Sciatic nerve (tissue), 2 donors: ENCODE results near the gene HNRNPF. TPM values are rescaled to one million over a fixed set of nuclear protein-coding genes. Genes with fewer than 3 reads are reported as not detected.
"Not testable (repeated sequence)": the region's sequence is repeated elsewhere in the genome, so short reads cannot be mapped to it uniquely, and the experiment has no call there.

Experiments
- ATAC-seq: fragments of 200-7000 bp; cut with Tn5 transposase; one replicate; pipeline ENCODE4 v1.9.1; 2020; ENCODE audit warnings: mild to moderate bottlenecking, moderate library complexity
- DNase-seq: peaks from one replicate; pipeline ENCODE4 v3.0.0-alpha.2; 2020; ENCODE audit warnings: low spot score
- intact Hi-C: fragments of 100-400 bp; cut with DNase I; formaldehyde crosslinking; loops from one replicate; pipeline ENCODE4 v1.14.2; 2022
- total RNA-seq: library from RNA; stranded (reverse); fragmentation: NEBNext Ultra II Directional; extraction: Animal tissue kit (Norgen Biotek cat#: 25700); gene quantifications from one replicate; pipeline ENCODE4 v1.2.1, GENCODE V29; 2021
- donor health status: DM: no; HTN: no; CAD: no.
- donor health status: DM: no; HTN: no; CAD: no.

Gene HNRNPF, protein sequence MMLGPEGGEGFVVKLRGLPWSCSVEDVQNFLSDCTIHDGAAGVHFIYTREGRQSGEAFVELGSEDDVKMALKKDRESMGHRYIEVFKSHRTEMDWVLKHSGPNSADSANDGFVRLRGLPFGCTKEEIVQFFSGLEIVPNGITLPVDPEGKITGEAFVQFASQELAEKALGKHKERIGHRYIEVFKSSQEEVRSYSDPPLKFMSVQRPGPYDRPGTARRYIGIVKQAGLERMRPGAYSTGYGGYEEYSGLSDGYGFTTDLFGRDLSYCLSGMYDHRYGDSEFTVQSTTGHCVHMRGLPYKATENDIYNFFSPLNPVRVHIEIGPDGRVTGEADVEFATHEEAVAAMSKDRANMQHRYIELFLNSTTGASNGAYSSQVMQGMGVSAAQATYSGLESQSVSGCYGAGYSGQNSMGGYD
- 130 TPM for total RNA-seq

DNA sequence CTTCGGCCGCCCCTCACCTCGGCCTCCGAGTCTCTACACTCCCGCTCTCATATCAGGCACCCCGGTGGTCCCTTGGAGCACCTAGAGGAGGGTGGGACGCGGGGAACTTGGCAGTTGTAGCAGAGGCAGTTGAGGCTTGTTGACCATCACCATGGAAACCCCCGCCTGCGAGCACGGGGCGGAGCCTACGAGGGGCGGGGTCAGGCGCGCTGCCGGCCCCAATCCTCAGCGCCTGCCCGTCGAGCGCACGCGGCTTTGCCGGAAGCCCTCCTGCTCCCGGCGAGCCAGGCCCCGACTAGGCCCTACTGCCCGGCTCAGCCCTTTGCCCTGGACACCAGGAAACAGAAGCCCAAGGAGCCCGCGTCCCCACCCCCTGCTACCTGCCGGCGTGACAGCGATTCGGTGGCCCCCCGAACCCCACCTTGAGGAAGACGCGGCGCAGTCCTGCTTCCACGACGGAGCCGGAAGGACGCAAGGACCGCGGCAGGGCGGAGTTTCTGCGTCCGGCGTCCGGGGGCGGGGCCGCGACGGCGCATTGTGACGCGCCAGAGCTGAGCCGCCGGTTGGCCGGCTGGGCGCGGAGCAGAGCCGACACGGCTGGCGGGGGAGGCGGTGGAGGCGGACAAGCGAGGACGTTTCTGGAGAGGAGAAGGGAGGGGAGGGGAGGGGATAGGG lies at the start of gene HNRNPF:
Gene HNRNPF, minus strand, starts transcription at position 477 of the 675 bp plus-strand sequence. CDS start 21,302 bp downstream, outside the sequence.
- DNase-seq (peak; percentile 96), ATAC-seq (peak; percentile 90)
- intact Hi-C loops: no loop called here

DNA sequence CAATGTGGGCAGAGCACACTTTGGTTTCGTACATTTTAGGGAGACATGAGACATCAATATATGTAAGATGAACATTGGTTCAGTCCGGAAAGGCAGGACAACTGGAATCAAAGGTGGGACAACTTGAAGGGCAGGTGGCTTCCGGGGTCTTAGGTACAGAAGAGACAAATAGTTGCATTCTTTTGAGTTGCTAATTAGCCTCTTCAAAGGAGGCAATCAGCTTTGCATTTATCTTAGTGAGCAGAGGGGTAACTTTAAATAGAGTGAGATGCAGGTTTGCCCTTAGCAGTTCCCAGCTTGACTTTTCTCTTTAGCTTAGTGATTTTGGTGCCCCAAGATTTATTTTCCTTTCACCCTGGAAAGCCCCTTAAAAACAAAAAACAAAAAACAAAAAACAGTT lies 49.2 kb upstream of the HNRNPF start:
- DNase-seq: no peak
- no peak for ATAC-seq
- intact Hi-C loops: no loop called here

DNA sequence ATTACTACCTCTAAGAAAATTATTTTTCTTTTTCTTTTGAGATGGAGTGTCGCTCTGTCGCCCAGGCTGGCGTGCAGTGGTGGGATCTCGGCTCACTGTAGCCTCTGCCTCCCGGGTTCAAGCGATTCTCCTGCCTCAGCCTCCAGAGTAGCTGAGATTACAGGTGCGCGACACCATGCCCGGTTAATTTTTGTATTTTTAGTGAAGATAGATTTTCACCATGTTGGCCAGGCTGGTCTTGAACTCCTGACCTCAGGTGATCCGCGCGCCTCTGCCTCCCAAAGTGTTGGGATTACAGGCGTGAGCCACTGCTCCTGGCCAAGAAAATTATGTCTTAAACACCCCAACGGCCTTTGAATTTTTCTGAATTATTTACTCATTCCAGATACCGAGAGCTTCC lies 47.6 kb upstream of the HNRNPF start:
- intact Hi-C loops, ATAC-seq, DNase-seq: not testable (repeated sequence)

DNA sequence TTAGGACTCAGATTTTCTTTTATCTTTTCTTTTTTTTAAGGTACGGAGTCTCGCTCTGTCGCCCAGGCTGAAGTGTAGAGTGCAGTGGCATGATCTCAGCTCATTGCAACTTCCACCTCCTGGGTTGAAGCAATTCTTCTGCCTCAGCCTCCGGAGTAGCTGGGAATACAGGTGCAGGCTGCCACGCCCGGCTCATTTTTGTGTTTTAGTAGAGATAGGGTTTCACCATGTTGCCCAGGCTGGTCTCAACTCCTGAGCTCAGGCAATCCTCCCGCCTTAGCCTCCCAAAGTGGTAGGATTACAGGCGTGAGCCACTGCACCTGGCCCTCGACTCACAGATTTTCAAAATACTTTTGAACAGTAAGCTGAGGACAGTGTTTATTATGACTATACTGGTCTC lies 45.0 kb upstream of the HNRNPF start:
- DNase-seq, intact Hi-C loops: not testable (repeated sequence)

DNA sequence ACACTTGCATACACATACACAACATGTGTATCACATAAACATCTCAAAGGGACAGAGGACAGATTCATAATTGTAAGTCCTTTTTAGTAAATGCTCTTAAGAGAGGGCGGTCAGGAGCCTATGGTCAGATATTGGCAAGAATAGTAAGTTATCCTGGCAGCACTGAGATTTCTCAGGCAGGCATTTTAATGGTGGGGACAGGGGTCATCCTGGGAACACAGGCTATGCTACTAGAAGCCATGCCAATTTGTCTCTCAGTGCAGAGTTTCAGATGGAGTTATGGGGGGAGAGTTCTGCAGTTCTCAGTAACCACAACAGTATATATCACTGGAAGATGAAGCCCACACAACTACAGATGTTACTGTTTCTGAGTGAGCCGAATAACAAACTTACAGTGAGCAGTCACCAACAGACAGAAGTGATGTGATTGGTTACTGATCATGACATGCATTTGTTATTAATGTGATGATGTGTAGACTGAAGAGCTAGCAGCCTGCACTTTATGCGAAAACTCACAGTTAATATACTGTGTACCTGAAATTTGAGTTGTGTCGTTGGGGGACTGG lies 44.4 kb upstream of the HNRNPF start:
- intact Hi-C loops: no loop called here
- ATAC-seq (no peak), DNase-seq (no peak)

More for the DNA sequence above, 45.0 kb upstream of the HNRNPF start:
- ATAC-seq: not testable (repeated sequence)

DNA sequence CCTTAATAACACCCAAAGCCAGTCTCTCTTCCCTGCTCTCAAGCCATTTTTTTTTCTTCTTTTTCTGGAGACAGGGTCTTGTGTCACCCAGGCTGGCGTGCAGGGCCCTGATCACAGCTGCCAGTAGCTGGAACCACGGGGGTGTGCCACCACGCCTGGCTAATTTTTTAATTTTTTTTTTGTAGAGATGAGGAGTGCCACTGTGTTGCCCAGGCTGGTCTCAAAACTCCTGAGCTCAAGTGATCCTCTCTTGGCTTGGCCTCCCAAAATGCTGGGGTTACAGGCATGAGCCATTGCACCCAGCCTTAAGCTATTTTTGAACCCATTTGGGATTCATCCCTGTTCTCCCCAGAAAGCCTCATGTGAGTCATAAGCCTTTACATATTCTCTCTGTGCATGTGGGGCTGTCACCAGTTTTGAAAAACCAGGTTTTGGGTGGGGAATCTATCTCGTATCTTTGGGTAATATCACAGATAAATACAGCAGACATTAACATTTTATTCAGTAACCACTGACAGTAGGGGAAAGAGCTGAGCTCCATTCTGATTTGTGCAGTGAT lies 43.4 kb upstream of the HNRNPF start:
- intact Hi-C loops: no loop called here
- DNase-seq (no peak), ATAC-seq (no peak)

DNA sequence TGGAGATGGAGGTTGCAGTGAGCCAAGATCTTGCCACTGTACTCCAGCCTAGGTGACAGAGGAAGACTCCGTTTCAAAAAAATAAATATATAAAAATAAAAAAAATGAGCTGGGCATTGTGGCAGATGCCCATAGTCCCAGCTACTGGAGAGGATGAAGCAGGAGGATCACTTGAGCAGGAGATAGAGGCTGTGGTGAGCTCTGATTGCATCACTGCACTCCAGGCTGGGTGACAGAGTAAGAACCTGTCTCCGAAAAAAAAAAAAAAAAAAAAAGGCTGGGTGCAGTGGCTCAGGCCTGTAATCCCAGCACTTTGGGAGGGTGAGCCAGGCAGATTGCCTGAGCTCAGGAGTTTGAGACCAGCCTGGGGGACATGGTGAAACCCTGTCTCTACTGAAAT lies 39.8 kb upstream of the HNRNPF start:
- no peak for DNase-seq
- no peak for ATAC-seq
- intact Hi-C loops: no loop called here

DNA sequence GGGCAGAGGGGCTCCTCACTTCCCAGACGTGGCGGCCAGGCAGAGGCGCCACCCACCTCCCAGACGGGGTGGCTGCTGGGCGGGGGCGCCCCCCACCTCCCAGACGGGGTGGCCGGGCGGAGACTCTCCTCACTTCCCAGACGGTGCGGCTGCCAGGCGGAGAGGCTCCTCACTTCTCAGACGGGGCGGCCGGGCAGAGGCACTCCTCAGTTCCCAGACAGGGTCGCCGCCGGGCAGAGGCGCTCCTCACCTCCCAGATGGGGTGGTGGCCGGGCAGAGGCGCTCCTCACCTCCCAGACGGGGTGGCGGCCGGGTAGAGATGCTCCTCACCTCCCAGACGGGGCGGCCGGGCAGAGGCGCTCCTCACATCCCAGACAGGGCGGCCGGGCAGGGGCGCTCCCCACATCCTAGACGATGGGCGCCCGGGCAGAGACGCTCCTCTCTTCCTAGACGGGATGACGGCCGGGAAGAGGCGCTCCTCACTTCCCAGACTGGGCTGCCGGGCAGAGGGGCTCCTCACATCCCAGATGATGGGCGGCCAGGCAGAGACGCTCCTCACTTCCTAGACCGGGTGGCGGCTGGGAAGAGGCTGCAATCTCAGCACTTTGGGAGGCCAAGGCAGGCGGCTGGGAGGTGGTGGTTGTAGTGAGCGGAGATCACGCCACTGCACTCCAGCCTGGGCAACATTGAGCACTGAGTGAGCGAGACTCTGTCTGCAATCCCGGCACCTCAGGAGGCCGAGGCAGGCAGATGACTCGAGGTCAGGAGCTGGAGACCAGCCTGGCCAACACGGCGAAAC lies 37.4 kb upstream of the HNRNPF start:
- ATAC-seq, intact Hi-C loops, DNase-seq: not testable (repeated sequence)

DNA sequence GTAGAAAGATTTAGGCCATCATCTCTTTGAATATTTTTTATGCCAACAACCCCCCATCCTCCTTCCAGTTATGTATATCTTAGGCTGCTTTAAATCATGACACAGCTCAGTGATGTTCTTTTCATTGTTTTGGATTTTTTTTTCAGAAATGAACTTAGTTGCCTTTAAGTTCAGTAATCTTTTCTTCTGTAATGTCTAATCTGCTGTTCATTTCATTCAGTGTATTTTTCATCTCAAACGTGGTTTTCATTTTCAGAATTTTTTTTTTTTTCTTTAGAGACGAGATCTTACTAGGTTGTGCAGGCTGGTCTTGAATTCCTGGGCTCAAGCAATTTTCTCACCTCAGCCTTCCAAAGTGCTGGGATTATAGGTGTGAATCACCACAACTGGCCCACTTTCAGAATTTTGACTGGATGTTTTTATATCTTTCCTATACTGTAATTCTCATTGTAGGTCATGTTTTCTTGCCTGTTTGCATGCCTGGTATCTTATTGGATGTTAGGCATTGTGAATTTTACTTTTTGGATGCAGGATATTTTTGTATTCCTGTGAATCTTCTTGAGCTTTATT lies 36.0 kb upstream of the HNRNPF start:
- ATAC-seq (no peak), DNase-seq (no peak)
- intact Hi-C loops: no loop called here

DNA sequence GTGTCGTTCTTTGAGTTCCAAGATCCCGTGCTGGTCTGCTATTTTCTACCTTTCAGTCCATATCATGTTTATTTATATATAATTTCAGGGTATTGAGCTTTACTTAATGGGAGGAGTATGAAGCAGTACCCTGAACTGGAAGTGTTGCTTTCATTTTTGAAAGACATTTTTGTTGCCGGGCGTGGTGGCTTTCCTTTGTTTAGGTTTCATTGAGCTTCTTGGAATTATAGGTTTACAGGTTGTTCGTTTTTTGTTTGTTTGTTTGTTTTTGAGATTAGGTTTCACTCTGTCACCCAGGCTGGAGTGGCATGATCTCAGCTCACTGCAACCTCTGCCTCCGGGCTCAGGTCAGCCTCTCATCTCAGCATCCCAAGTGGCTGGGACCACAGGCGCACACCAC lies 35.3 kb upstream of the HNRNPF start:
- ATAC-seq (no peak), DNase-seq (no peak)
- intact Hi-C loops: no loop called here

DNA sequence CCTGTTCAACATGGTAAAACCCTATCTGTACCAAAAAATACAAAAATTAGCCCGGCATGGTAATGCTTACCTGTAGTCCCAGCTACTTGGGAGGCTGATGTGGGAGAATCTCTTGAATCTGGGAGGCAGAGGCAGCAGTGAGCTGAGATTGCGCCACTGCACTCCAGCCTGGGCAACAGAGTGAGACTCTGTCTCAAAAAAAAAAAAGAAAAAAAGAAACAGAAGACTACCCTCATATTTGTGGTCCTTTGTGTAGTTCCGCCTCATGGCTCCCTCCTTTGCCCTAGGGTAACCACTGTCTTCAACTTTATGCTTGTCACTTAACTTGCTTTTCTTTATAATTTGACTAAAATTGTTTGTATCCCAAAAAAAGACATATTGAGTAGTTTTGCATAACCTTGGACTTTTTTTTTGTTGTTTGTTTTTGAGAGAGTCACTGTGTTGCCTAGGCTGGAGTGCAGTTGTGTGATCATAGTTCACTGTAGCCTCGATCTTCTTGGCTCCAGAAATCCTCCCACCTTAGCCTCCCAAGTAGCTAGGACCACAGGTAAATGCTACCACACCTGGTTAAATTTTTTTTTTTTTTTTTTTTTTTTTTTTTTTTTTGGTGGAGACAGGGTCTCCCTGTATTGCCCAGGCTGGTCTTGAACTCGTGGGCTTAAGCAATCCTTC lies 31.6 kb upstream of the HNRNPF start:
- intact Hi-C loops: no loop called here
- no peak for ATAC-seq

DNA sequence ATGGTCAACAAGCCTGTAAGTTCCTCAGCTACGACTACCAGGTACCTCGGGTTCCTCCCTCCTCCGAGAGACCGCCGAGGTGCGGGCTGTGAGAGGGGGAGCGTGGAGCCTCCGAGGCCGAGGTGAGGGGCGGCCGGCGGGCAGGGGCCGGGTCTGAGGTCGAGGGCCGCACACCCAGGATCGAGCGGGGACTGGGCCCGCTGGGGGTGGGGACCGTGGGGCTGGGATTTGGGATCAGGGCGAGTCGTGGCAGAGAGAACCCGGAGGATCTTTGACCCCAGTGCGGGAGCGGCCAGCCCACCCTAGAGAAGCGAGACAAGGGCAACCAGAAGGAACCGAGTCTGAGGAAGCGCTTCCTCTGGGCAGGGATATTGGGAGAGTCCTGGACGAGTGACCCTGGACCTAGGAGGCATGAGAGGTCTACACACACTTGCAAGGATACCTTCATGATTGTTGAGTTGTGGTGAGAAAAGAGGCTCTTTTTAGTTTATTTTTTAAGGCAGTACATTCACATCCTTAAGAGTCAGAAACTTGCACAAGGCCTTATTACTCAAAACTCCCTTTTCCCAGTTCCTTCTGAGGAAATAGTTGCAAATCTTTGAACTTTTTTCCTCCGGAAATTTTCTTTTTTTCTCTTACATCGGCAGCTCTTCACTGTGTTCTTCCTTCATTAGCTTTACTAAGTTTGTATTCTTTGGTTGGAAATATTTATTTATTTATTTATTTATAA lies 28.3 kb upstream of the HNRNPF start:
- ATAC-seq (peak; percentile 16), DNase-seq (peak; percentile 67)
- intact Hi-C loops: no loop called here

More for the DNA sequence above, 31.6 kb upstream of the HNRNPF start:
- no peak for DNase-seq

DNA sequence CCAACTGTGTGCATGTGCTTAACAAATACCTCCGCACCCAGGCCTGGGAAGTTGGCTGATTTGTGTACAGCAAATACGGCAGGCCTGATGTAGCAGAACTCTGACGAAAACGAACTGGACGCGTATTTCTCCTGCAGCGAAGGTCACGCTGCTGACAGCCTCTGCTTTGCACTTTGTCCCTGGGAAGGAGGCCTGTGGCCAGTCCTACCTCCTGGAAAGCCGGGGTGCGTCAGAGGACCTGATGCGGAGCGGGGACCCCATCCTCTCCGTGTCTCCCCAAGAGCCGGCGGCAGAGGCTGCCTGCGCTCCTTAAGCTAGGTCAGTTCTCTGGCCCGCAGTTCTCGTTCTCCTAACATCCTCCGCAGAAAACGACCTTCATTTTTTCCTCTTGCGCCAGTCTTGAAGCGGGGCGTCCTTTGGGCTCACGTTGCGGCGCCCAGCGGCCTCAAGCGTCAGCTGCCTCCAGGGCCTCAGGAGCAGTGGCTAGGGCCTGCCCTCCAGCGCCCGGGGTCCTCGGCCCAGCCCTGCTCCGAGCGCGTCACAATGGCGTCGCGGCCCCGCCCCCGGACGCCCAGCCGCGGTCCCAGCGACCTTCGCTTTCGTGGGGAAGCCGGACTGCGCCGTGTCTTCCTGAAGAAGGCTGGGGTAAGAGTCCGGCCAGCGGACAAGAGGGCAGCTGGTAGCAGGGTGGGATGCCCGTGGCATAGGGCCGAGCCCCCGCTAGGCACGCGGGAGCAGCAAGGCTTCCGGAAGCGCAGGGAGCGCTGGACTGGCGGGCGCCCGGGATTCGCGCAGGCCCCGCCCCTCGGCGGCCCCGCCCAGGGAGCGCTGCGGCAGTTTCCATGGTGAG lies 27.5 kb upstream of the HNRNPF start, which contains the start of gene ZNF487:
Gene ZNF487, plus strand, starts transcription at position 821 of the 850 bp plus-strand sequence. CDS start 38,703 bp downstream, outside the sequence.
- intact Hi-C loops: no loop called here
- peak; percentile 92 for DNase-seq
- peak; percentile 98 for ATAC-seq

DNA sequence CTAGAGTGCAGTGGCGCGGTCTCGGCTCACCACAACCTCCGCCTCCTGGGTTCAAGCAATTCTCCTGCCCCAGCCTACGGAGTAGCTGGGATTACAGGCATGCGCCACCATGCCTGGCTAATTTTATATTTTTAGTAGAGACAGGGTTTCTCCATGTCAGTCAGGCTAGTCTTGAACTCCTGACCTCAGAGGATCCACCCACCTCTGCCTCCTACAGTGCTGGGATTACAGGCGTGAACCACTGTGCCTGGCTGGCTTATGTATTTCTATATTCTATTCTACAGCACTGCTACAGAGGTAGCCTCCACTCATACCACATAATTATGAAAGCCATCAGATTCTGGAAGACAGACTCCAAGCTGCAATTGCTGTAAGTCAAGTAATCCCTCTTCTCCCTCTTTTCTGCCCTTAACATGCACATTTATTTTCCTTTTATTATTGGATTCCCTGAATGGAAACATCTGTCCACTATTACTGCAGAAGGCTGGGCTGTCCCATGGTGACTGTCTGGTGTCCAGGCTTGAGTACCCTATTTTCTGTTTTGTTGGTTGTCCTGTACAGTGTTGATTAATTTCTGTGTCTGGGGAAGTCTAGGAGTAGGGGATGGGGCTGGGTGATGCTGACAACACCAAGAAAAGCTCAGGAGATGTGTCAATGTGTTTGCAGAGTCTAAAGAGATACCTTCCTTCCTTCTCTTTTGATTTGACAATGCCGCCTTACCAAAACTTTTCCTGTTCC lies 22.1 kb upstream of the HNRNPF start:
- intact Hi-C loops: no loop called here
- ATAC-seq (no peak), DNase-seq (no peak)

DNA sequence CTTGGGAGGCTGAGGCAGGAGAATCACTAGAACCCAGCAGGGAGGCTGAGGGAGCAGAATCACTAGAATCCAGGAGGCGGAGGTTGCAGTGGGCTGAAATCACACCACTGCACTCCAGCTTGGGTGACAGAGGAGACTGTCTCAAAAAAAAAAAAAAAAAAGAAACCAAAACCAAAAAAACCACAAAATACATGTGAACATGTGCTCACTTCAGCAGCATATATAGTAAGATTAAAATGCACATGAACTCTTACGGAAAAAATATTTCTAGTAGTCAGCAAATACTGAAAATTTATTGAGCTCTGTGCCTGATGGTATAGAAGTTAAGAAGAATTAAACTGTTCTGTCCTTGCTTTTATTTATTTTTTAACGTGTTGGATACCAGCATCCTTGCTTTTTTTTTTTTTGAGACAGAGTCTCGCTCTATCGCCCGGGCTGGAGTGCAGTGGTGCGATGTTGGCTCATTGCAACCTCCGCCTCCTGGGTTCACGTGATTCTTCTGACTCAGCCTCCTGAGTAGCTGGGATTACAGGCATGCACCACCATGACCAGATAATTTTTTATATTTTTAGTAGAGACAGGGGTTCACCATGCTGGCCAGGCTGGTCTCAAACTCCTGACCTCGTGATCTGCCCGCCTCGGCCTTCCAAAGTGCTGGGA lies 18.3 kb upstream of the HNRNPF start:
- intact Hi-C loops: no loop called here
- ATAC-seq: no peak
- no peak for DNase-seq
